NCI-H1694 (cell line): ENCODE data around the gene PDE4D.

Source experiments
- DNase-seq: peaks from one replicate; lab custom pipeline; 2025; lab: John Stamatoyannopoulos, UW

PDE4D gene

DNA sequence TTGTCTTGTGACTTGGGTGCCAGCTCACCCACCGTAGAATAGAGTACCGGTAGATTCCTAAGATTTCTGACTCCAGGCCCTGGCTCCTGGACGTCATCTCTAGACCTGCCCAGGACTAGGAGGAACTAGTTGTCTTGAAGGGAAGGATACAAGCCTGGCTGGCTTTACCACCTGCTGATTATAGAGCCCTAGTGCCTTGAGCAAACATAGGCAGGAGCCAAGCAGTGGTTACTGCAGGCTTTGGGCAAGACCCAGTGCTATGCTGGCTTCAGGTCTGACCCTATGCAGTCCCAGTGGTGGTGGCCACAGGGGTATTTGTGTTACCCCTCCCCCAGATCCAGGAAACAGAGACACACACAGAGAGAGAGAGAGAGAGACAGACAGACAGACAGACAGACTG lies 606.2 kb downstream of the PDE4D start:
- DNase-seq, result no peak

DNA sequence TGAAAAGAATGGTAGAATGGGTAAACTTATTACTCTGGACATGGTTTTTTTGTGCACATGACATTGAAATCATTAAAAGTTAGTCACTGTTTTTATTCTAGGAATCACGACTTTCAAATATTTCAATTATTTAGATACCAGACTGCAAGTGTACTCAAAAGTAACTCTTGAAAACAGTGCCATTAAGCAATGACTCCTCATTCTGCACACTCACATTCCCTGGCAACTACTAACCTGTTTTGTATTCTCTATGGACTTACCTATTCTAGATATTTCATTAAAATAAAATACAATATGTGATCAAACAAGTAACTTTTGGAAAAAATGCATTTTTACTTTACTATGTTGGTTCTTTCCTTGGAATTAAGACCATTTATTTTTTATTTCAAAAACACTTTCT lies 607.0 kb downstream of the PDE4D start:
- no peak for DNase-seq

DNA sequence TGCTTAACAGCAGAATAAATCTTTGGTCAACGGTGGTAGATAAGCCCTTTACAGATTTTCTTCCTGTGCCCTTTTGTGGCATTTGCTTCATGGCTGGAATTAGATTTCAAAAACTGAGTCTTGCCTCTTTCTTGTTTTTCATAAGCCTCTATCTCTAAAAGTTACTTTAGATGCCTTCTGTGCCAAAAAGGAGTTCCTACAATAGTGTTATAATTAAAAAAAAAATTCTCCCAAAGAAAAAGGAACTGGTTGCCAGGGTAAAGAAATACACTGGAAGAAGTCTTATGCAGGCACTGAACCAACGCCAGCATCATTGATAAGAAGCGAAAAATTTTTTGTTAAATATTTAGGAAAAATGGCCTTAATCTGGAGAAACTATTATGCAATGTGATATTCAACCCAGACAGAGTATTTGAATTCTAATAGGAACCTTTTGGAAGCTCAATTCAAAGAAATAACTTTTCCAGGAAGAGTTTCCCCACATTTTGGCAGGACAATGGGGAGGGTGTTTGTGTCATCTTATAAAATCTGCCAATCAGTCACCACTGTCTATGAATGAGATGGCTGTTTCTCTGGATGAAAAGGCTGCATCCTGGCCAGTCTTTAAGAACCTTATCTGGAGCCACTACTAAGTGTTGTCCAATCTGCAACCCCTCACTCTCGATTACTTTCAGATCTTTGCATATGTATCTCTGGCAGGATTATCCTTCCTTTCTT lies 608.1 kb downstream of the PDE4D start:
- DNase-seq, result no peak

DNA sequence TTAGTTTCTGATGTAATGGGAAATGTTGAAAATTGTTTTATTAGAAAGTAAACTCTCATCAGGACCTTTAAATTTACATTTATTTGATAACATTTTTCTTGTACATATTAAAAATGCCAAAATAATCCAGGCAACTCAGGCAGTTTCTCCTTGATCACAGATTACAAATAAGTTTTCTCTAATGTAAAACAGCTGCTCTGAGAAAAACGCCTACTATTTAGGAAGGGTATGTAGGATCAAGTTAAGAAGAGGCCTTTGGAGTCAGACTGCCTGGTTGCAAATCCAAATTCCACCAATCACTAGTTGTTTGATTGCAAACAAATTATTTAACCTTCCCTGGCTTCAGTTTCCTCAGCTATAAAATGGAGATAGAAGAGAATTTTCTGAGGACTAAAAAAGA lies 610.8 kb downstream of the PDE4D start:
- no peak for DNase-seq

DNA sequence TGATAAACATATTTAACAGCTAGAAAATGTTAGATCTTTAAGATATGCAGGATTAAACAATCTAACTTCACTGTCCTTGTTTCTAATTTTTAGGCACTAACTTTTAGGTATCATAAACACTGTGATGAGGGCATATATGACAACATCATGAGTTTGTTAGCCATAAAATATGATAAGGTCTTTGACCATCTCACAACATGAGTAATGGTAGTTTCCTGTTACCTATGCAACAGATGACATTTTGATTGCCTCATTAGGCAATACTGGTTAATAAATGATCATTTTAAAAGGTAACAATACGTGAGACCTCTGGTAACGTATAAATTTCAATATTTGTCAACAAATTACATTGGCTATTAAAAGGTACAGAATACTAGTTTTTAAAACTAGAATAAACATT lies 613.5 kb downstream of the PDE4D start:
- no peak for DNase-seq

DNA sequence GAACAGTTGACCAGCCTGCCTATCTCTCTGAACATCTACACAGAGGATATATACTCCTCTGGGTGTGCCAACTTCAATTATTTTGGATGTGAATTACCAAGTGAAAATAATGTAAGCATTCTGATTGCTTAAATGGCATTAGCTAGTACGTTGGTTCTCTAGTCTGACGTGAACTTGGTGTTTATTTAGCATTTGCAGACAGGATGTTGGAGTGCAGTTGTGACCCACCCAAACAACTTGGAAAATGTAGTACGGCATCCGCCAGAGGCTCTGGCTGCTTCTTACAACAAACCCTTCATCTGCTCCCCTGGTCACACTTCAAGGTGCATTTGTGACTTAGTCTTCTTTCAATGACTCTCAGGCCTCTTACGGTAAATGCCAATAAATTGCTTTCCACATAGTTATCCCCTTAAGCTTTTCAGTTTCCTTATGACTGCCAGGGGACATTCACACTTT lies 616.6 kb downstream of the PDE4D start:
- DNase-seq, result no peak

DNA sequence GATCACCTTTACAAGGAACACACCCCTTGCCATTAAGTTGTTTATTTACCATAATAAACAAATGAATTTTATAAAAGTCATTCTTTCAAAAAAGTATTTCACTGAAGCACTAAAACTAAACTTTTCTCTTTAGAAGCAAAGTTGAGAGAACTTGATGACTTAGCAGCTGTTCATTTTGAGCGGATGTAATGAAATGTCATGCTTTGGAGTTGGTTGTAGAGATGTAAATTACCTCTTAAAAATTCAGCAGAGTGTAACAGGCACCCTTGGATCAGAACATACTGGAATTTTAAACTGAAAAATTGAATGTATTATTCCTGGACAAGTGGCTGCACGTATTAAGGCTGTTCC lies 617.2 kb downstream of the PDE4D start:
- no peak for DNase-seq

DNA sequence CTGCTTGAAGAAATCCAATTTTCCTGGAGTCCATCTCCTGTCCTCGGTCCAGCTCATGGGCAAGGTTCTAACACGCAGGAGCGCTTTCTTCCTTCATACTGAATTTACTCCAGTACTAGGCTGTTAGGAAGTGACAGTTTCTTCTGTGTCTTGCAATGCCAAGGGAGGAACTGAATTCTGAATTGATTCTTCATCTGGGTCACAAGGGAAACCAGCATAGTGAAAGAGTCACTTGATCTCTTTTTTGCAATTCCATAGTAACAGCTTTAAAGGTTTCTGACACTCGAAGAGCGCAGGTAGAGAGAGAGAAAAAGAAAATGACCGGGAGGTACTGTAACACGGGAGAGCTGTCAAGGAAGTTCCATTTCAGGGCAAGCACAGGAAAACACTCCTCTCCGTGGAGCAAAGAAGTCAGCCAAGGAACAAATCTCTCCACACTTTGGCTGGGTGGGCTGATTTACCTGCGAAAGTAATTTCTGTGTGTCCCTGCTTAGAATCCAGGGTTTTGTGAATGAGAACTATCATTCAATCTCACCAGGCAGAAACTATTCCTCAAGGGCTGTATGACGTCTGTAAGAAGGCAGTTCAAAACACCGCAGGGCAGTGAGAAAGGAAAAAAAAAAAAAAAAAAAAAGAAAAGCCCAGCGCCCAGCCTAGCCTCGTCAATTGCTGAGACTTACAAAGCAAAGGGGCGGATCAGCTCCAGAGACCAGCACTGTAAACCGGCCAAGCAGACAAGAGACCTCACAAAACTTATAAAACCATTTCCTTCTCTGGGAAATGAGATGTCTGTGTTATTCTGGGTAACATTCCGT lies 617.8 kb downstream of the PDE4D start:
- DNase-seq, result no peak

DNA sequence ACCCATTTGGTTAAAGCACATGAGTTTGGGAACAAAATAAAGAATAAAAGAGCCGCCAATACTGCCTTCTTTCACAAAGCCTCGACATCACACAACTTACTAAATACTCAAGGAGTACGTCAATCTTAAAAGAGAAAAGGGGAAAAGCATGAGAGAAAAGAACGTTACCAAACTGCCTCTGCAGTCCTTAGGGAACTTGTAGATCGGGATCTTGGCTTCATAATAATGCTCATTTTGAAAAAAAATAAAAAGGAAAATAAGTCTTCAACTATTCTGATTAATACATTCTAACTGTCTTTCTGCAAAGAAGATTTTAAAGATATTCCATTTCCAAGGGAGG lies 618.4 kb downstream of the PDE4D start:
- DNase-seq, result no peak

DNA sequence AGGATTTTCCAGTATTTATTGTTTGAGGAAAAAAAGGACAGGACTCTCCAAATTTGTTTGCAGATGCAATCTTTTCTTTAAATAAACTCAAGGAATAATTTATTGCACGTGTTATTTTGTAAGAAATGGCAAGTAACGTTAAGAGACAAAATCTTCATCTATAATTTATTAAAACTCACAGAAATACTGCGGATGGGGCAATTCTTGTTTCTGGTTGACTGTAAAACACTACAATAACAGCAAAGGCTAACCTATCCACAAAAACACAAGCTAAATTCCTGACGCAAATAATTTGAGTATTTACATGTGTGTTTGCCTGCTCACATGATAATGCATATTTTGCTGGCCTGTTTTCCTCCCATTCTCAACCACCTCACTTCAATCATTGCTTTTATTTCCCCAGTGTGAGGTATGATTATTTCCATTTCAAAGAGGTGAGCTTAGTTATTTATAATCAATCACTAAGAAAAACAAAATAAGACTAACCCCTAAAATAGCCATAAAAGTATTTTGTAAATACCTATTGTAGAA lies 619.4 kb downstream of the PDE4D start:
- DNase-seq, result no peak

DNA sequence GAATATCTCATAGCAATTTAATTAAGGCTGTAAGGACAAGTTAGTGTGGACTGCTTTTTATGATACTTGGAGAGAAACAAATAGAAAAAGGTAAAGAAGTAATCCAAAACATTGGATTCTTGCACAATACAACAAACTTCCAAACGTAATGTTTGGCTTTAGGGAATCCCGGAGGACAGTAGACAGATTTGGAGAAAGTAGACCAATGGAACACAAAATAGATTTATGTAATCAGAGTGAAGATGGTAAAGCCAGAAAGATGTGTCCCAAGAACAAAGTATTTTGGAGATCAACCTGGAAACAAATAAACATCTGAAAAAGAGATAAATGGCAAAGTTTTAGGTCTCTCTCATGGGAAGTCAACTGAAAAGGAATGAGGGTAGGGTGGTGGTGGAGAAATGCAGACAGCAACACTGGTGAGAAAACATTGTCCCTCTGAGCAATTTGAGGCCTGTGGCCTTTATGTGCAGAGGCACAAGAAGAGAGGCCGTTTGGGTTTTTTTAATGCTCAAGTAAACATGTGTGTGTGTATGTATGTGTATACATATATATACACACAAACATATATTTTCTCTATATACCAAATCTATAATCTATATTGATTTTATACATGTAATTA lies 620.6 kb downstream of the PDE4D start:
- no peak for DNase-seq

DNA sequence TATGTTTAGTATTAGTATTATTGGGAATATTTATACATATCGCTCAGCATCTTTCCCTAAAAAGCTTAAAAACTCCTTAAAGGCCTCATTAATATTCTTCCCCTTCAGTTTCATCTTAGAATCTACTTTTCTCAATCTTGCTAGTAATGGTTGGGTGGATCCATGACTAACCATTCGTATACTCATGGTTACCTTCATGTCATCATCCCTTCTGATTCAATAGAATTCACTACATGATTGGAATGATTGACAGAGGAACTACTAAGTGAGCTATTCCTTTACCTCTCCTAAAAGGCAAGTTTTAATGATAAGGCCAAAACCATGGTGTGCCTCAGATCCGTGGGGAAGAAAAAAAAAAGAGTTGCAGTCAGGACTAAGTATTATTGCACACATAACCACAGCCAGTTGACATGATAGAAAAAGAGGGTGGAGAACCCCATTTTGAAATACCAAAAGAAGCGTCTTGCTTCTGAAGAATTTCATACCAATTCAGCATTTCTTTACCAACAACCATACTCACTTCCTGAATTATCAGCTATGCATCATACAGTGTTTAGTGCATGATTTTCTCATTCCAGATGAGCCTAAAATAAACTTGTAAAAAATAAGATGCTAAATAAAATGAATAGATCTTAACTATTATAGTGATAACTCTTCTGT lies 624.6 kb downstream of the PDE4D start:
- no peak for DNase-seq

DNA sequence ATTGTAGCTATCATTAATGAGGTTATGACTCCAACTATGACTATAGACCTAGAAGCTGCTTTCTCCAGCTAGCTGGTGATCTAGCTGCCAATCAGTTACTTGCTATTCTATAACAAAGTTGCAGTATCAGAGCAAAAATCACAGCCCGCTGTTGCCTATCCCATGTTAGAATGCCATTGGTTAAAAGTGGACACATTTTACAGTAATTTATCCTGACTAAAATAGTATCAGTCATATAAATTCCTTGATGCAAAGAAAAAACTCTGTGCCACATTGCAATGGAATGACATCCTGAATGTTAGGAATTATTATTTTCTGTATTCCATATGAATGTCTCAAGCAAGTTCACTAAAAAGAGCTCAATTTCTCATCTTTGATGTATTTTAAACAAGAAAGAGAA lies 626.5 kb downstream of the PDE4D start:
- no peak for DNase-seq

DNA sequence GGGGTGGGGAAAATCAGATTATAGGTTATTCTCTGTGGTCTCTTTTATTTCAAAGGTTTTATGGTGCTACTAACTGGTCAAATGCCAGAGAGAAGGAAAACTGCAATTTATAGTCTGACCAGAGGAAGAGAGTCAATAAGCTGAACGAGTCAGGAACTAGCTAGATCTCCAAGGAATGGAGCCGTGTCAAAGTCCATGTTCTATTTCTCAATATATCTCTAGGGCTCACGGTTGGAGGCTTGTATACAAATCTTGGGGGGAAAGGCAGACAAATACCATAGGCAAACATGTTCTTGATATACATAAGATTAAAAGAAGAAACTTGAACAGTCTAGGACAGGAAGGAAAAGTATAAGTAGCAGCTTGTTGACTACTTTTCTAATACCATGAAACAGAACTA lies 627.1 kb downstream of the PDE4D start:
- no peak for DNase-seq

DNA sequence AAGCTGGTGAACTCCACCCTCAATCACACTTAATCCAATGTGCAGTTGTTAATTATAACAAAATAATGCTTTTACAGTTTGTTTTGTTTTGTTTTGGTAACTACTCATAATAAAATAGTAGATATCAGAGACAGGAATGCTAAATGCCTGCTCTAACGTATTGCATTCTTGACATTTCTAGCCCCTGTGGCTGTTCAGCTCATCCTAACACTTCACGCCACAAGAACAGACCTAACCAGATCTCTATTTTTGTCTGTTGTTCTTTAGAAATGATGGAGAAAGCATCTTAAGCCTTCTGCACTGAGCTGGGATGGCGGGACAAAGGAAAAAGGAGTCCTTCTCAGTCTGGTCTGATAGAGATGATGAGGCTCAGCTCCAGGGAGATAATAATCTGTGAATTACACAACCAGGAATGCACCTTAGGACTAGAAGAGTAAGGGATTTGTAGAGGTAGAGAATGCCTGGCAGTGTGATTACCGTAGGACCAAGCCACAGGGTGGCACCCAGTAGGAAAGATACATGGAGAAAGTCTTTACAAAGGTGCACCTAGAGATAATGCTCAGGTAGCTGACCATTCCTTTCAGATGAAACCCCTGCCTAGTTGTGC lies 628.8 kb downstream of the PDE4D start:
- no peak for DNase-seq

DNA sequence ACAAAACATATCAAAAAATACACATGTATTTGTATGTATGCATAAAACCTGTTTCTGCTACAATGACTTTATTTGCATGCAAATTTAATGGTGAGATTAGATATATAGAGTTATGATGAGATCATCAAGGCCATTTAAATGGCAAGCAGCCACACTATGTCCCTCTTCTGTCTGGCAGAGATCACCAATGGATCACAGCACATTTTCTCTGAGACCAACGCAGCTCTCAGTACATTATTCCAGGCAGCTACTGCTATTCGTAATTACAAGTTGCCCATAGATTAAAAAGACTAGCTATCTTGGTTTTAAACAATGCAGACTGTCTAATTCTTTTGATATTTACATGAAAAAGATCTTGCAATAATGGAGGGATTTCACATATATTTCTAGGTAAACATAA lies 629.5 kb downstream of the PDE4D start:
- DNase-seq, result no peak

DNA sequence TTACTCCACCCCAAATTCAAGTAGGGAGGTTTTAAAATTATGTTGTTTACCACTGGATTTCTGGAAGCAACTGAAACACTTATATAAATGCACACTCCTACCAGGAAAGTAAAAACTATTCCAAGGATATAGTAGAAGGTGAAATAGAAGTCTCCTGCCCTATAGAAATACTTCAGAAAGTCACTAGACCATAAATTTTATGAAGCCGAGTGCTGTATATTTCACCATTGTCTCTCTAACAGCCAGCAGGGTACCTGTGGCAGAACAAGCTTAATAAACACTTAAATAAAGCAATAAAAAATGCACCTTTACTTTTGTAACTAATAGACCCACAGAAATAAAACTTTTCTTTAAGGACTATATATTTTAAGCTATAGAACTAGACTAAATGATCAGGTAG lies 631.6 kb downstream of the PDE4D start:
- DNase-seq, result no peak

DNA sequence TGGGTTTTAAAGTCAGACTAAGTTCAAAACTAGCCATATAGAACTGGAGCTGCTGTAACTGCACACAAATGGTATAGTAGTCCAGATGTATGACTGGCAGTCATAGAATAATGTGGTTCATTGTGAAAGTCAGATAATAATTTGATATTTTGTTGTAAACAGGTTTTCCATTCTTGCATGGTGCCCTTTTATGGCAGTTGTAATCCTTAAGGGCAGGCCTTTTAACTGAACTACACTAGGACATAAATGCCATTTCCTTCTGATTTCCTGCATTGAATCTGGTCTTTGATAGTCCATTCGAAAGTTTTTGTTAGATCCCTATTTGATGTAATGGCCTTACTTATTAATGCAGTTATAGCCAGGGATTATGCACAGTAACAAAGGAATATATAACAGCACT lies 632.6 kb downstream of the PDE4D start:
- no peak for DNase-seq

DNA sequence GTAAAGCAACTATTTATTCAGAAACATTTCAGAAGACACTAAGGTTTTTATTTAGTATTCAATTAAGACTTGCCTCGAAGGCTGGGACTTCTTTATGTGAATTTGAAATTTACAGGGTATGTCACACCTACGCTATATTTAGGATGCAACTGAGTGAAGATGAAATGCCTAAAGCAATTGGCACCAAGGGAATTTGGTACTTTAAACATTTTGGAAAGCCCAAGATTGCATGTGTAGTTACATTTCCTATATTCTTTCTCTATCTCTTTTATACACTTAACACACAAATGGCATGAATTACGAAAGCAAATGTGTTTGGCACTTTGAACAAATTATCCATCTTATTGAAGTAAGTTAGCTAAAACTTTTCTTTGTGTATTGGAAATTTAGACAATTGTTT lies 633.3 kb downstream of the PDE4D start:
- DNase-seq, result no peak

DNA sequence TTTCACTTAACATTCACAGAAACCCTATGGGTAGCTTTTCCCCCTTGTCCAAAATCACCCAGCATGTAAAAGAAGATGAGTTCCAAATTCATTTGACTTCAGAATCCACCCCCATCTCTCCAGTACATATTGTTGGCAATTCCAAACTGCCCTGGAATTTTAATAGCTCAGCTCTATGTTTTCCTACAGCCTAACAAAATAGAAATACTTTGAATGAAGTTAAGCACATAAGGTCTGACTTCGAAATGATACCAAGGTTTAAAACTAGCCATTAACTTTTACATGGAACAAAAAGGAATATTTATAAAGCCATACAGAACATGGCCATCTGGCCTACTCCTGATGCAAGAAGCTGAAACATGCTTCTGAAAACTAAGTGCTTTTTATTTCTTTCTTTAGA lies 634.3 kb downstream of the PDE4D start:
- DNase-seq, result no peak

DNA sequence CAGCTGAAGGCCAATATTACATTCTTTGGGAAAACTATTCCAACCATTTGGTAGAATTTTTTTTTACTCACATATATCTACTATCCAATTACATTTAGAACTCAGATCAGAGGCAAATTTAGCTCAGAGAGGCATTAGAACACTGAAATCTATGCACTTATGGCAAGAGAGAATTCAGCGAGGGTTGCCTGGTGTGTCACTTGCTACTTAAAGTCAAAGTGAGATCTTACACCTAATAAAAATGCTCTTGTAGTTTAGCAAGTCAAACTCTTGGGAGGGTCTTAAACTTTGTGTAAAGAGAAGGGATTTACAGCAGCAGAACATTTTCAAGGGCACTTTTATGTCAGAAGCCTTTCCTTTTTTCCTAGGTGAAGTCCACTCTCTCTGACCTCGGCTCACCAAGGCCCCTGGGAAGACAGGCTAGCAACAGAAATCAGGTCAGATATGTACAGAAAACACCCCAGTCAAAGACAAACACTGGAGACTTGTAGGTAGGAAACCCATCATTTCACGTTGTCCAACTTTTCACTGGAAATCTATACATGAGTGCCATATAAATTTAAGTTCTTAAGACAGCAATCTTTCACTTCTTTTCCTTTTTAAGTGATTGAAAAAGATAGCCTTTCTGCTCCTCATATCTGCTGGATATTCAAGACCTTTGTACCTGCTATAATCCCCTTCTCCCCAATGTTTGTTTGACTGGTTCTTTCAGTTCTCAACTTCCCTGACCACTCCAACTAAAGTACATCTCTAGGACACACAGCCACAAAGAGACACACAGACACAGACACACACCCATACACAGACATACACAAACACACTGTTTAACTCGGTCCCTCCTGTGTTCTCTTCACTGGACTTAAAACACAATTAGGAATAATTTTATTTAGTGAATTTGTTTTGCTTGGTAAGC lies 635.8 kb downstream of the PDE4D start:
- DNase-seq, result no peak
